WTC11 (cell line): Measurements from ENCODE around the gene ADAM30.

ENCODE experiments used
- CTCF ChIP-seq: fragments of 200-600 bp; IDR thresholded peaks from 2 replicates; pipeline ENCODE4 v1.8.0; 2022; ENCODE audit warnings: antibody characterized with exemption
- E2F5 ChIP-seq: sonication (generic); formaldehyde crosslinking; IDR thresholded peaks from 2 replicates; pipeline ENCODE4 v1.8.1; 2022; ENCODE audit warnings: mild to moderate bottlenecking, moderate library complexity, missing genetic modification reagents
- ELF4 ChIP-seq: sonication (generic); formaldehyde crosslinking; IDR thresholded peaks from 2 replicates; pipeline ENCODE4 v1.8.1; 2022; ENCODE audit warnings: low read depth, mild to moderate bottlenecking, moderate library complexity, missing genetic modification reagents
- EMX1 ChIP-seq: fragments of 250-450 bp; sonication (Bioruptor Pico); IDR thresholded peaks from 2 replicates; pipeline ENCODE4 v1.8.0; 2021; ENCODE audit warnings: mild to moderate bottlenecking
- ESRRA ChIP-seq: sonication (generic); formaldehyde crosslinking; IDR thresholded peaks from 2 replicates; pipeline ENCODE4 v1.8.1; 2022; ENCODE audit warnings: mild to moderate bottlenecking, missing genetic modification reagents, borderline replicate concordance
- MAX ChIP-seq: sonication (generic); formaldehyde crosslinking; IDR thresholded peaks from 2 replicates; pipeline ENCODE4 v1.8.0; 2022; ENCODE audit warnings: mild to moderate bottlenecking, missing genetic modification reagents
- SP1 ChIP-seq: sonication (generic); formaldehyde crosslinking; conservative IDR thresholded peaks from 2 replicates; pipeline ENCODE4 v1.8.1; 2022; ENCODE audit warnings: missing genetic modification reagents
- TEAD1 ChIP-seq: sonication (generic); formaldehyde crosslinking; IDR thresholded peaks from 2 replicates; pipeline ENCODE4 v1.8.0; 2022; ENCODE audit warnings: mild to moderate bottlenecking, missing genetic modification reagents
- USF1 ChIP-seq: sonication (generic); formaldehyde crosslinking; IDR thresholded peaks from 2 replicates; pipeline ENCODE4 v1.8.0; 2022; ENCODE audit warnings: mild to moderate bottlenecking, missing genetic modification reagents
- ZNF423 ChIP-seq: fragments of 250-450 bp; sonication (Bioruptor Pico); IDR thresholded peaks from 2 replicates; pipeline ENCODE4 v2.1.2; 2022; ENCODE audit warnings: mild to moderate bottlenecking, moderate library complexity

GRCh38 chr1:119884711-119885110 lies 11.6 kb downstream of the ADAM30 start:
- TF ChIP-seq CTCF: no peak
- no peak for TF ChIP-seq EMX1 (CRISPR knock-in tag)
- TF ChIP-seq MAX (CRISPR knock-in tag): no peak
- no peak for TF ChIP-seq ELF4
- TF ChIP-seq TEAD1 (CRISPR knock-in tag): no peak
- no peak for TF ChIP-seq ESRRA
- no peak for TF ChIP-seq E2F5
- TF ChIP-seq USF1 (CRISPR knock-in tag): no peak
- no peak for TF ChIP-seq SP1
- no peak for TF ChIP-seq ZNF423 (CRISPR knock-in tag)
